Upper lobe of left lung (tissue), 4 donors: Measurements from ENCODE around the gene ZNF362.

Experiments
- CTCF ChIP-seq, 6 experiments: fragments of 450-650 bp in 4 of 6; fragments of 200-600 bp in 2 of 6; sonication (generic) in 2 of 6; IDR thresholded peaks; one replicate each; pipeline ENCODE4 v1.5.1; 2016 to 2019; ENCODE audit warnings: antibody characterized with exemption in 6 of 6
- EP300 ChIP-seq, 4 donors: sonication (generic); formaldehyde crosslinking; IDR thresholded peaks; one replicate each; pipeline ENCODE4 v1.5.1; 2017; ENCODE audit warnings: antibody characterized with exemption in 4 of 4, control low read depth in 2 of 4
- POLR2A ChIP-seq, 4 donors: fragments of 450-650 bp; IDR thresholded peaks; one replicate each; pipeline ENCODE4 v1.5.1; 2016 to 2017; ENCODE audit warnings: antibody characterized with exemption in 4 of 4, mild to moderate bottlenecking in 2 of 4

- TF ChIP-seq CTCF (IDR thresholded peaks at IDR 0.05) (no peak), POLR2A (IDR thresholded peaks at IDR 0.05) (no peak), EP300 (IDR thresholded peaks at IDR 0.05) (no peak)
Observed at GRCh38 chr1:33295023-33295422, 38.7 kb downstream of the ZNF362 start.
